ENCODE results near the gene TEK. TPM values are rescaled to one million over a fixed set of nuclear protein-coding genes. Genes with fewer than 3 reads are reported as not detected.

Gene TEK
- total and polyA plus RNA-seq, 10 of the 15 experiments (the other 5 are each of a cell fraction or from before 2014, with no cell fraction given) = not detected

GRCh38 chr9:27149651-27150050, 40.6 kb downstream of the TEK start (continued):
- TF ChIP-seq NFIC (IDR thresholded peaks at IDR 0.05; ENCODE audit: low read depth, low read length) = no peak

GRCh38 chr9:27150746-27151406, 41.9 kb downstream of the TEK start:
- no peaks in the 10 kb centered on the region for H3K4me1 ChIP-seq (ENCODE audit: control insufficient read depth, insufficient read depth, low read length)
- RAD21 ChIA-PET (ENCODE audit: unreplicated experiment) = no interaction called here
- BruUV-seq (replicated peaks) = no TSS peak
- H3K9ac ChIP-seq (ENCODE audit: control insufficient read depth, insufficient read depth, low read length) = no peak overlapping the region
- SMC1A ChIA-PET (ENCODE audit: uncharacterized antibody, unreplicated experiment) = no interaction called here
- TF ChIP-seq TBL1XR1 (IDR thresholded peaks at IDR 0.05; ENCODE audit: low read depth, low read length) (no peak), NR2C1 (IDR thresholded peaks at IDR 0.05) (no peak), ZNF384 (IDR thresholded peaks at IDR 0.05; ENCODE audit: borderline replicate concordance, low read depth, low read length) (no peak), SP1 (IDR thresholded peaks at IDR 0.05; ENCODE audit: low read depth, low read length) (no peak), CBFB (IDR thresholded peaks at IDR 0.05; ENCODE audit: low read depth) (no peak), MYB (IDR thresholded peaks at IDR 0.05; ENCODE audit: borderline replicate concordance, low read depth, low read length) (no peak), NFIC (IDR thresholded peaks at IDR 0.05; ENCODE audit: low read depth, low read length) (no peak)
- no peaks in the 10 kb centered on the region for H3K36me3 ChIP-seq (ENCODE audit: control insufficient read depth in 2 of 2, insufficient read depth in 2 of 2, low read length in 1 of 2)
- CTCF ChIA-PET = no interaction called here
- H4K20me1 ChIP-seq (ENCODE audit: control insufficient read depth, insufficient read depth) = no peaks in the 10 kb centered on the region
- no peak overlapping the region for H2AFZ ChIP-seq (ENCODE audit: control insufficient read depth, low read depth, low read length)
- H3K27ac ChIP-seq (ENCODE audit: control insufficient read depth, insufficient read depth) = no peak overlapping the region
- WGBS (ENCODE audit: insufficient coverage, insufficient replicate concordance, low lambda C conversion rate, missing lambda C conversion rate) = 44% methylated on average over 5 of the region's 5 CpGs
- H3K4me2 ChIP-seq (ENCODE audit: control insufficient read depth, insufficient read depth) = no peak overlapping the region
- no peaks in the 10 kb centered on the region for H3K9me3 ChIP-seq (replicated peaks; ENCODE audit: control insufficient read depth, insufficient read depth, low read length)
- no peaks in the 10 kb centered on the region for H3K27me3 ChIP-seq (replicated peaks in 1 of 2; ENCODE audit: control insufficient read depth in 2 of 2, insufficient read depth in 2 of 2, low read length in 1 of 2)
- ATAC-seq (no peak), DNase-seq (ENCODE audit: low read depth, low spot score) (no peak), FAIRE-seq (no peak)
- POLR2A ChIA-PET = no interaction called here
- in situ Hi-C loops (cut with MboI) = no loop called here
- intact Hi-C loops (cut with micrococcal nuclease; ENCODE audit: unreplicated experiment) = no loop called here
- no peaks in the 10 kb centered on the region for H3K79me2 ChIP-seq (ENCODE audit: control insufficient read depth, insufficient read depth, low read length)
- no peak overlapping the region for H3K4me3 ChIP-seq

Measured in GM12878 (cell line).